IMR-90 (cell line): ENCODE results near the gene CTR9. TPM values are rescaled to one million over a fixed set of nuclear protein-coding genes. Genes with fewer than 3 reads are reported as not detected.

Experiments
- ATAC-seq: fragments of 200-7000 bp; cut with Tn5 transposase; 2 replicates; pipeline ENCODE4 v1.9.1; 2020; ENCODE audit warnings: low read depth, mild to moderate bottlenecking, moderate library complexity
- BruUV-seq: library from RNA; stranded (reverse); fragments of 400-500 nt; replicated peaks from 2 replicates; lab custom pipeline; 2021; lab: Mats Ljungman, UMichigan
- CTCF ChIA-PET: fragments of 300-600 bp; formaldehyde crosslinking; extraction: SDS; loops from one replicate; lab custom pipeline; 2021; ENCODE audit warnings: antibody characterized with exemption; lab: Yijun Ruan, JAX
- POLR2A ChIA-PET: fragments of 300-600 bp; sonication (Branson Sonifier 250); formaldehyde crosslinking; loops from one replicate; lab custom pipeline; 2022; ENCODE audit warnings: antibody characterized with exemption; ENCODE audit not compliant: unreplicated experiment; lab: Charles Lee
- DNase-seq: peaks from one replicate; pipeline ENCODE4 v3.0.0; 2013
- H2AFZ ChIP-seq: replicated peaks from 2 replicates; pipeline ENCODE3; 2013; ENCODE audit warnings: low read length, mild to moderate bottlenecking; ENCODE audit not compliant: poor library complexity
- H2AK5ac ChIP-seq: 2 replicates; pipeline ENCODE4 v1.6.1; 2013; ENCODE audit warnings: low read depth, low read length, inconsistent platforms
- H2AK9ac ChIP-seq: replicated peaks from 2 replicates; pipeline ENCODE3; 2013; ENCODE audit warnings: mild to moderate bottlenecking, low read depth, low read length, moderate library complexity; ENCODE audit not compliant: poor library complexity
- H2BK120ac ChIP-seq: 2 replicates; pipeline ENCODE4 v1.6.1; 2013; ENCODE audit warnings: low read depth, low read length, inconsistent platforms
- H2BK15ac ChIP-seq: 3 replicates; pipeline ENCODE4 v1.6.1; 2013; ENCODE audit warnings: low read depth, low read length, inconsistent platforms
- H2BK20ac ChIP-seq: 2 replicates; pipeline ENCODE4 v1.6.1; 2013; ENCODE audit warnings: low read depth, mild to moderate bottlenecking, inconsistent platforms, low read length, moderate library complexity
- H2BK5ac ChIP-seq: 2 replicates; pipeline ENCODE4 v1.6.1; 2013; ENCODE audit warnings: mild to moderate bottlenecking, low read depth, low read length, inconsistent platforms; ENCODE audit not compliant: poor library complexity, severe bottlenecking
- H3K14ac ChIP-seq: replicated peaks from 2 replicates; pipeline ENCODE4 v1.6.1; 2013; ENCODE audit warnings: low read depth, low read length, inconsistent platforms
- H3K18ac ChIP-seq: 2 replicates; pipeline ENCODE4 v1.6.1; 2013; ENCODE audit warnings: low read depth, low read length, control low read depth
- H3K23ac ChIP-seq: 2 replicates; pipeline ENCODE4 v1.6.1; 2013; ENCODE audit warnings: low read depth, low read length, inconsistent platforms
- H3K27ac ChIP-seq: 2 replicates; pipeline ENCODE4 v1.5.1; 2013; ENCODE audit warnings: mild to moderate bottlenecking, control low read depth, low read length; ENCODE audit not compliant: insufficient read depth
- H3K27me3 ChIP-seq: 2 replicates; pipeline ENCODE4 v1.6.1; 2013; ENCODE audit warnings: low read length; ENCODE audit not compliant: control insufficient read depth, insufficient read depth
- H3K36me3 ChIP-seq: 2 replicates; pipeline ENCODE4 v1.6.1; 2013; ENCODE audit warnings: low read length, mixed read lengths; ENCODE audit not compliant: control insufficient read depth, insufficient read depth
- H3K4ac ChIP-seq: 2 replicates; pipeline ENCODE4 v1.6.1; 2013; ENCODE audit warnings: low read depth, low read length, inconsistent platforms
- H3K4me1 ChIP-seq: 2 replicates; pipeline ENCODE4 v1.6.1; 2013; ENCODE audit warnings: low read length, mixed read lengths; ENCODE audit not compliant: control insufficient read depth, insufficient read depth
- H3K4me2 ChIP-seq: 2 replicates; pipeline ENCODE4 v1.6.1; 2013; ENCODE audit warnings: low read depth, mild to moderate bottlenecking, control low read depth, low read length, moderate library complexity
- H3K4me3 ChIP-seq: 2 replicates; pipeline ENCODE4 v1.5.1; 2013; ENCODE audit warnings: low read depth, mild to moderate bottlenecking, control low read depth, low read length, moderate library complexity; ENCODE audit not compliant: insufficient read depth
- H3K56ac ChIP-seq: 2 replicates; pipeline ENCODE4 v1.6.1; 2013; ENCODE audit warnings: low read length, inconsistent platforms; ENCODE audit not compliant: insufficient read depth; ENCODE audit errors: extremely low read depth
- H3K79me1 ChIP-seq, 2 experiments: 2 replicates each; pipeline ENCODE4 v1.6.1; 2013; ENCODE audit warnings: low read length in 2 of 2, inconsistent platforms in 1 of 2, low read depth in 1 of 2
- H3K9ac ChIP-seq: 2 replicates; pipeline ENCODE4 v1.6.1; 2013; ENCODE audit warnings: low read depth, low read length, control low read depth
- H3K9me1 ChIP-seq: 2 replicates; pipeline ENCODE4 v1.6.1; 2013; ENCODE audit warnings: low read length, inconsistent platforms; ENCODE audit not compliant: insufficient read depth
- H3K9me3 ChIP-seq: 2 replicates; pipeline ENCODE4 v1.6.1; 2013; ENCODE audit warnings: low read length; ENCODE audit not compliant: control insufficient read depth, insufficient read depth
- H4K20me1 ChIP-seq: 2 replicates; pipeline ENCODE4 v1.6.1; 2013; ENCODE audit warnings: low read length, inconsistent platforms; ENCODE audit not compliant: insufficient read depth
- H4K5ac ChIP-seq: 2 replicates; pipeline ENCODE4 v1.6.1; 2013; ENCODE audit warnings: mild to moderate bottlenecking, low read depth, low read length, control low read depth
- H4K8ac ChIP-seq, 2 experiments: 2 replicates each; pipeline ENCODE4 v1.6.1; 2013; ENCODE audit warnings: low read depth in 2 of 2, low read length in 2 of 2, control low read depth in 1 of 2, inconsistent platforms in 1 of 2
- H4K91ac ChIP-seq: 2 replicates; pipeline ENCODE4 v1.6.1; 2013; ENCODE audit warnings: low read depth, low read length, inconsistent platforms; ENCODE audit not compliant: insufficient read depth
- BHLHE40 ChIP-seq: fragments of 150-350 bp; IDR thresholded peaks from 2 replicates; pipeline ENCODE4 v1.6.1; 2016; ENCODE audit warnings: mild to moderate bottlenecking, low read depth, low read length
- CEBPB ChIP-seq: IDR thresholded peaks from 2 replicates; pipeline ENCODE4 v1.6.1; 2012; ENCODE audit warnings: low read depth, low read length, improper control_type of control experiment
- CHD1 ChIP-seq: IDR thresholded peaks from 2 replicates; pipeline ENCODE4 v1.6.1; 2012; ENCODE audit warnings: low read depth, low read length, improper control_type of control experiment
- CTCF ChIP-seq: conservative IDR thresholded peaks from 2 replicates; pipeline ENCODE4 v1.5.1; 2012; ENCODE audit warnings: mild to moderate bottlenecking, low read depth, low read length, improper control_type of control experiment
- ELK1 ChIP-seq: fragments of 150-350 bp; IDR thresholded peaks from 2 replicates; pipeline ENCODE4 v1.6.1; 2016; ENCODE audit warnings: low read depth, mild to moderate bottlenecking, low read length, moderate library complexity, borderline replicate concordance
- FOS ChIP-seq: fragments of 150-350 bp; IDR thresholded peaks from 2 replicates; pipeline ENCODE4 v1.6.1; 2016; ENCODE audit warnings: low read depth, low read length
- MAFK ChIP-seq: IDR thresholded peaks from 2 replicates; pipeline ENCODE4 v1.6.1; 2012; ENCODE audit warnings: low read depth, low read length, improper control_type of control experiment
- MAZ ChIP-seq: IDR thresholded peaks from 2 replicates; pipeline ENCODE4 v1.6.1; 2012; ENCODE audit warnings: low read depth, mild to moderate bottlenecking, low read length, improper control_type of control experiment, moderate library complexity, borderline replicate concordance
- MXI1 ChIP-seq: IDR thresholded peaks from 2 replicates; pipeline ENCODE4 v1.6.1; 2012; ENCODE audit warnings: low read depth, mild to moderate bottlenecking, low read length, moderate library complexity, borderline replicate concordance
- NFE2L2 ChIP-seq: fragments of 150-350 bp; IDR thresholded peaks from 2 replicates; pipeline ENCODE4 v1.6.1; 2016; ENCODE audit warnings: low read depth, mild to moderate bottlenecking, low read length
- POLR2A ChIP-seq: IDR thresholded peaks from 2 replicates; pipeline ENCODE4 v1.6.1; 2012; ENCODE audit warnings: mild to moderate bottlenecking, low read depth, low read length
- RAD21 ChIP-seq: IDR thresholded peaks from 2 replicates; pipeline ENCODE4 v1.6.1; 2012; ENCODE audit warnings: low read length, improper control_type of control experiment
- RCOR1 ChIP-seq: IDR thresholded peaks from 2 replicates; pipeline ENCODE4 v1.6.1; 2012; ENCODE audit warnings: mild to moderate bottlenecking, low read length, improper control_type of control experiment; ENCODE audit not compliant: insufficient replicate concordance
- SMC3 ChIP-seq: fragments of 150-350 bp; IDR thresholded peaks from 2 replicates; pipeline ENCODE4 v1.6.1; 2016; ENCODE audit warnings: low read depth, mild to moderate bottlenecking, antibody characterized with exemption, low read length, moderate library complexity
- USF2 ChIP-seq: fragments of 150-350 bp; IDR thresholded peaks from 2 replicates; pipeline ENCODE4 v1.6.1; 2017; ENCODE audit warnings: mild to moderate bottlenecking, antibody characterized with exemption, low read length, low read depth
- WGBS, 2 experiments: methylation state at CpG; one replicate each; pipeline versions ENCODE4 v1.1.5 to v1.1.7; 2013; ENCODE audit warnings: missing lambda C conversion rate in 2 of 2; ENCODE audit not compliant: insufficient read length in 1 of 2; ENCODE audit errors: extremely low coverage in 2 of 2; 5-methylcytosine and 5-hydroxymethylcytosine counted together
- dilution Hi-C: fragments of 300-500 bp; cut with HindIII; formaldehyde crosslinking; loops from one replicate; pipeline ENCODE4 v1.14.3; 2018; ENCODE audit warnings: low sequenced_read_pairs; ENCODE audit not compliant: unreplicated experiment
- in situ Hi-C: fragments of 300-500 bp; cut with MboI; formaldehyde crosslinking; loops from 3 replicates; pipeline ENCODE4 v1.14.3; 2019; ENCODE audit warnings: low sequenced_read_pairs, inconsistent platforms, mixed read lengths
- intact Hi-C: fragments of 100-400 bp; cut with micrococcal nuclease; formaldehyde crosslinking; loops from 2 replicates; pipeline ENCODE4 v1.10.0; 2022
- polyA plus RNA-seq, 3 experiments: library from polyadenylated mRNA; depleted of rRNA; stranded (reverse); fragments of >200 nt; gene quantifications; 2 replicates each; pipeline ENCODE4 v1.2.3, GENCODE V29; 2012; ENCODE audit warnings: low replicate concordance in 1 of 3
- total RNA-seq: library from RNA; depleted of rRNA; stranded (reverse); fragments of >200 nt; gene quantifications from 2 replicates; pipeline ENCODE4 v1.2.3, GENCODE V29; 2012

The CTR9 gene
- total and polyA plus RNA-seq, 2 of the 4 experiments (the other 2 are of a cell fraction) = 16.8 to 37.1 TPM

- intact Hi-C loops (no loop called here), in situ Hi-C loops (no loop called here), dilution Hi-C loops (no loop called here)
- Histone ChIP-seq H3K9me1 (no peaks in the 10 kb centered on the region; the same call in 1 of the 2 replicates), H3K4me1 (no peaks in the 10 kb centered on the region), H2AK9ac (no peak overlapping the region), H3K4ac (no peak overlapping the region), H4K91ac (no peak overlapping the region), H3K79me1 (no peaks in the 10 kb centered on the region), H3K27me3 (no peaks in the 10 kb centered on the region), H3K27ac (no peak overlapping the region), H2AFZ (no peak overlapping the region), H4K20me1 (no peaks in the 10 kb centered on the region), H3K18ac (no peak overlapping the region), H4K8ac (no peak overlapping the region), H3K4me2 (no peak overlapping the region), H2AK5ac (no peak overlapping the region), H3K9ac (no peak overlapping the region), H2BK5ac (no peak overlapping the region), H2BK15ac (no peak overlapping the region), H3K56ac (no peak overlapping the region), H3K4me3 (no peak overlapping the region), H3K9me3 (no peaks in the 10 kb centered on the region), H3K36me3 (peaks cover 35% of the 10 kb centered on the region), H4K5ac (no peak overlapping the region), H3K14ac (no peak overlapping the region), H3K23ac (no peak overlapping the region), H2BK120ac (no peak overlapping the region), H2BK20ac (no peak overlapping the region)
- CTCF ChIA-PET = no interaction called here
- POLR2A ChIA-PET = no interaction called here
- no TSS peak for BruUV-seq
- ATAC-seq = no peak
- no peak for TF ChIP-seq BHLHE40
- TF ChIP-seq CEBPB = no peak
- no peak for TF ChIP-seq RCOR1
- TF ChIP-seq MAZ = no peak
- no peak for TF ChIP-seq MAFK
- no peak for TF ChIP-seq POLR2A
- TF ChIP-seq NFE2L2 = no peak
- no peak for TF ChIP-seq USF2
- TF ChIP-seq FOS = no peak
- no peak for TF ChIP-seq CTCF
- no peak for TF ChIP-seq RAD21
- no peak for TF ChIP-seq ELK1
- no peak for TF ChIP-seq CHD1
- TF ChIP-seq MXI1 = no peak
- TF ChIP-seq SMC3 = no peak
- 80% methylated on average over 1 of the region's 4 CpGs; no CpG with 5 or more reads in 1 of the 2 experiments for WGBS, 2 experiments
- DNase-seq = no peak
Observed at GRCh38 chr11:10762913-10763421, 11.9 kb downstream of the CTR9 start.
